ENCODE measurements around the gene MRPL32. TPM values are rescaled to one million over a fixed set of nuclear protein-coding genes. Genes with fewer than 3 reads are reported as not detected.

Gene MRPL32
- total and polyA plus RNA-seq, 4 experiments from 2014 or later = 42.5 to 53.3 (median 48.8) TPM

- ChIA-PET CTCF (ENCODE audit: partially characterized antibody) (no interaction called here), POLR2A (ENCODE audit: partially characterized antibody) (no interaction called here)
- no peaks in the 10 kb centered on the region for H3K27me3 ChIP-seq (ENCODE audit: insufficient read depth, low read length)
- H3K27ac Mint-ChIP-seq = peak overlapping the region in 1 of 7 donors; percentile 4
- peaks cover 2 to 9% (median 6%) of the 10 kb centered on the region in 8 donors for H3K9me3 Mint-ChIP-seq
- no peaks in the 10 kb centered on the region for H3K4me1 ChIP-seq (ENCODE audit: insufficient read depth, low read length)
- no peak for DNase-seq
- no peaks in the 10 kb centered on the region for H3K9me3 ChIP-seq (ENCODE audit: control insufficient read depth in 1 of 2, low read length in 2 of 2)
- H3K27me3 Mint-ChIP-seq = peaks cover 3 to 10% of the 10 kb centered on the region in 2 donors
- H3K4me3 Mint-ChIP-seq = no peak overlapping the region
- no peak overlapping the region for H3K27ac ChIP-seq (ENCODE audit: low read depth, low read length)
- H3K36me3 Mint-ChIP-seq = peaks cover 2 to 5% of the 10 kb centered on the region in 2 donors
- intact Hi-C loops (cut with micrococcal nuclease) = no loop called here
- H3K4me3 ChIP-seq (ENCODE audit: low read length in 2 of 2) = no peak overlapping the region
- H3K36me3 ChIP-seq (ENCODE audit: insufficient read depth, low read length) = no peaks in the 10 kb centered on the region
- H3K4me1 Mint-ChIP-seq = peaks cover 0 to 2% (median 0%) of the 10 kb centered on the region in 4 donors
These were observed 31.3 kb upstream of the MRPL32 start for GRCh38 chr7:42900842-42901241.

DNA sequence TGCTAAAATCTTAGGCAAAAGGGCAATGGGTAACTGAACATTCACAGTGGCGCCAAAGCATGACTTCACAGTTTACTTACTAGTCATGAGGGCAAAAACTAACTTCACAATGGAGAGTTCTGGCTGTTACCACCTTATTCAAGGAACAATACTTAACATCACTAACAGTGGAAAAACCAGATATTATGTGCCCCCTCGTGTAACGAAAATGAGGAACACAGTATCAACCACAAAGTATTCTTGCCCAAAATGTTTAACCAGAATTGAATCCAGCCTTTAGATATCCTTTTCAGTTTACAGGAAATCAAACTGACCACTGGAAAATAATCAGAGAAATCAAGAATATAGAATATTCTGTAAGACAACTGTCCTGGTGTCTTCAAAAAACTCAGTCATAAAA is 29.8 kb upstream of the MRPL32 start:
- Histone ChIP-seq H3K36me3 (ENCODE audit: insufficient read depth, low read length) (no peaks in the 10 kb centered on the region), H3K27me3 (ENCODE audit: insufficient read depth, low read length) (no peaks in the 10 kb centered on the region), H3K4me3 (ENCODE audit: low read length in 2 of 2) (no peak overlapping the region), H3K27ac (ENCODE audit: low read depth, low read length) (no peak overlapping the region), H3K9me3 (ENCODE audit: control insufficient read depth in 1 of 2, low read length in 2 of 2) (no peaks in the 10 kb centered on the region), H3K4me1 (ENCODE audit: insufficient read depth, low read length) (no peaks in the 10 kb centered on the region)
- Mint-ChIP-seq H3K4me3 (no peak overlapping the region), H3K36me3 (peaks cover 0 to 4% of the 10 kb centered on the region in 2 donors), H3K27me3 (peaks cover 0 to 5% of the 10 kb centered on the region in 2 donors), H3K4me1 (no peaks in the 10 kb centered on the region), H3K27ac (no peak overlapping the region), H3K9me3 (peaks cover 0 to 3% (median 0%) of the 10 kb centered on the region in 8 donors)
- POLR2A ChIA-PET (ENCODE audit: partially characterized antibody) = no interaction called here
- no peak for DNase-seq
- CTCF ChIA-PET (ENCODE audit: partially characterized antibody) = no interaction called here
- intact Hi-C loops (cut with micrococcal nuclease) = no loop called here

- H3K4me3 ChIP-seq (ENCODE audit: low read length in 2 of 2) = no peak overlapping the region
- peaks cover 5% of the 10 kb centered on the region in 2 donors for H3K36me3 Mint-ChIP-seq
- ChIA-PET POLR2A (ENCODE audit: partially characterized antibody) (no interaction called here), CTCF (ENCODE audit: partially characterized antibody) (interaction anchor here (0.8 kb wide), 1 partner anchor 30 kb away, joined by 3 read pairs; no protein-coding TSS in a partner anchor)
- H3K27ac Mint-ChIP-seq = no peak overlapping the region
- no peaks in the 10 kb centered on the region for H3K27me3 ChIP-seq (ENCODE audit: insufficient read depth, low read length)
- no peak overlapping the region for H3K27ac ChIP-seq (ENCODE audit: low read depth, low read length)
- intact Hi-C loops (cut with micrococcal nuclease) = no loop called here
- H3K4me1 Mint-ChIP-seq = peaks cover 11 to 22% (median 14%) of the 10 kb centered on the region in 4 donors
- H3K4me1 ChIP-seq (ENCODE audit: insufficient read depth, low read length) = peaks cover 15% of the 10 kb centered on the region
- no peak overlapping the region for H3K4me3 Mint-ChIP-seq
- H3K9me3 Mint-ChIP-seq = no peaks in the 10 kb centered on the region
- no peaks in the 10 kb centered on the region for H3K27me3 Mint-ChIP-seq
- no peak for DNase-seq
- no peaks in the 10 kb centered on the region for H3K9me3 ChIP-seq (ENCODE audit: control insufficient read depth in 1 of 2, low read length in 2 of 2)
- no peaks in the 10 kb centered on the region for H3K36me3 ChIP-seq (ENCODE audit: insufficient read depth, low read length)
These were observed 26.0 kb upstream of the MRPL32 start for GRCh38 chr7:42906181-42906580.

DNA sequence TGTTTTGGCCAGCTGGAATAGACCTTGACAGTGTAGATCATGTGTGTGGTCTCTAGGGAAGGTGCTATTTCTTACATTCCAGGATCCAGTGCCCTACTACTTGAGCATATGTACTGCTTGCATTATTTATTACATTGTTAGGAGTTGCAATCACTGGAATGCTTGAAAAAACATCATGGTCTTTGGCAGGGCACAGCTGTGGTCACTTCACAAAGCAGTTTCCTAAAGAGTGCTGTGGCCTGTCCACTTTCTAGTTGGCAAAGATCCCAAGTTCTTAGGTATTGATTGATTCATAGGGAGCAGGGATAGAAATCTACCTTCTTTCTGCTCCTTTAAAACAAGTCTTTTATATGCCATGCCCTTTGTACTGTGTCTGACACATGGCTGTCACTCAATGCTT is 24.9 kb upstream of the MRPL32 start:
- no peaks in the 10 kb centered on the region for H3K27me3 ChIP-seq (ENCODE audit: insufficient read depth, low read length)
- Mint-ChIP-seq H3K9me3 (no peaks in the 10 kb centered on the region), H3K36me3 (peaks cover 5% of the 10 kb centered on the region in 2 donors), H3K27me3 (no peaks in the 10 kb centered on the region), H3K27ac (no peak overlapping the region), H3K4me1 (peaks cover 13 to 31% (median 21%) of the 10 kb centered on the region in 4 donors), H3K4me3 (no peak overlapping the region)
- no peak for DNase-seq
- no peak overlapping the region for H3K27ac ChIP-seq (ENCODE audit: low read depth, low read length)
- intact Hi-C loops (cut with micrococcal nuclease) = no loop called here
- H3K4me1 ChIP-seq (ENCODE audit: insufficient read depth, low read length) = peaks cover 18% of the 10 kb centered on the region
- H3K9me3 ChIP-seq (ENCODE audit: control insufficient read depth in 1 of 2, low read length in 2 of 2) = no peaks in the 10 kb centered on the region
- ChIA-PET CTCF (ENCODE audit: partially characterized antibody) (interaction anchor here (2.2 kb wide), 1 partner anchor 34 kb away, joined by 9 read pairs; no protein-coding TSS in a partner anchor), POLR2A (ENCODE audit: partially characterized antibody) (no interaction called here)
- no peaks in the 10 kb centered on the region for H3K36me3 ChIP-seq (ENCODE audit: insufficient read depth, low read length)
- H3K4me3 ChIP-seq (ENCODE audit: low read length in 2 of 2) = no peak overlapping the region

DNA sequence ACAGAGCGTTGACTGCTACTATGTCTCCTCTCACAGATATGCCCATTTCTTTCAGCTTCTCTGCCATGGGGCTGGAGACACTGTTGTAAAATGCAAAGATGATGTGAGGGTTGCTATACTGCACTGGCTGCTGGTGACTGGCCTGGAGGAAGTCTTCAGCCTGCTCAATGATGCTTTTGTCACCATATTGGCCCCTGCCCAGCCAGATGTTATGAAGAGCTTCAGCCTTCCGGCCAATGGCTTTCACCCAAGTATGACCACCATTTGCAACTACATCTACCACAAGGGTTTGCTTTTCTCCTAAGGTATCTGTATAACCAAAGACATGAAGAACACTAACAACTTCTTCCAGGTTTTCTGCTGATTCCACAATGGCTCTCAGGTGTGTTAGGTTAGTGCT is 21.9 kb upstream of the MRPL32 start:
- Histone ChIP-seq H3K27me3 (ENCODE audit: insufficient read depth, low read length) (no peaks in the 10 kb centered on the region), H3K4me1 (ENCODE audit: insufficient read depth, low read length) (peaks cover 24% of the 10 kb centered on the region), H3K9me3 (ENCODE audit: control insufficient read depth in 1 of 2, low read length in 2 of 2) (no peaks in the 10 kb centered on the region), H3K36me3 (ENCODE audit: insufficient read depth, low read length) (no peaks in the 10 kb centered on the region), H3K4me3 (ENCODE audit: low read length in 2 of 2) (no peak overlapping the region), H3K27ac (ENCODE audit: low read depth, low read length) (no peak overlapping the region)
- no peaks in the 10 kb centered on the region for H3K27me3 Mint-ChIP-seq
- H3K36me3 Mint-ChIP-seq = peaks cover 5 to 7% of the 10 kb centered on the region in 2 donors
- peak overlapping the region in 6 of 8 donors; percentile 8 to 97 (median 91) for H3K4me3 Mint-ChIP-seq
- no peak for DNase-seq
- peaks cover 13 to 36% (median 24%) of the 10 kb centered on the region in 4 donors for H3K4me1 Mint-ChIP-seq
- ChIA-PET POLR2A (ENCODE audit: partially characterized antibody) (interaction anchor here (4.4 kb wide), 1 partner anchor 22 kb away, joined by 70 read pairs; the partner anchor contains the start of genes MRPL32 and PSMA2), CTCF (ENCODE audit: partially characterized antibody) (interaction anchor here (0.8 to 1.2 kb wide), 3 partner anchors 22 to 389 kb away, joined by 3 read pairs; partner anchors contain the start of genes MRPL32 and PSMA2)
- H3K27ac Mint-ChIP-seq = peak overlapping the region in 3 of 7 donors; percentile 63 to 89 (median 77)
- intact Hi-C loops (cut with micrococcal nuclease) = no loop called here
- H3K9me3 Mint-ChIP-seq = no peaks in the 10 kb centered on the region

DNA sequence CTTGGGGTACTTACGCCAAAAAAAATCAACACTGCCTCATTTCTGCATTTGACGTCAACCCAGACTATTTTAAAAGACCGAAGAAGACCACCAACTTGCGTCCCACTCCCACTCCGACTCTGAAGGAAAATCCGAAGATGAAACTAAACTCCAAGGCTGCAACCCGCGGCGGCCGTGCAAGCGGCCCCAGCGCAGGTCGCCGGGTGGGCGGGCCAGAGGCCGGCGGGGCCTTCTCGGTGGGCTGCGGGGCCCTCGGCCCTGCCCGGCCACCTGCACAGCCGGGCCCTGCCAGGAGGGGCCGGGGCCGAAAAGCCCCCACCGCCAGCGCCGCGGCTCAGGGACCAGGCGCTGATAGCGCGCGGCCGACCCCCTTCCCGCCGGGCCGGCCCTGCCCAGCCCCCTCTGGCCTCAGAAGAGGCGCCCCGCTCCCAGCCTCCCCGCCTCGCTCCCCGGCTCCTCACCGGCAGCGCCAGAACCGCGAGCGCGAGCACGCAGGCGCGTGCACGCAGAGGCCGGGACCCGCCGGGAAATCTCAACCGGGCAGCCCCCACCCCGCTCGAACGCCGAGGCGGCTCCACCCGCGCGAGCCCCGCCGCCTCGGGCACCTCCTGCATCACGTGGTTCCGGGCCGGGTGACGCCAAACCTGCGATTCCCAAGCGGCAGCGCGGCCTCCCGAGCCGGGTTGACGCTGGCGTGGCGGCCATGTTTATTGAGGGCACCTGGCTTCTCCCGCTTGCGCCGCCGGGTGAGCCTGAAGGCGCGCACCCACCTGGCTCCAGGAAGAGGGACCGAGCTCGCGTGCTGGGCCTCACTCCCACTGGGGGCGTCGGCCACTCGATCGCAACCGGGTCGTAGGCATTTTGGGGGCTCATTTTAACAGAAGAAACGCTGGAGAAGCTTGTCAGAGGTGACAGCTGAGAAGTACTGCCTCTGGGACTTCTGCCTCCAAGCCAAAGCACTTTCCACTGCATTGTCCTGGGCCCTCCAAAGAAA is 20.4 kb upstream of the MRPL32 start, which contains the start of gene C7orf25:
C7orf25 (minus strand) TSS at position 617 of the 994 bp plus-strand sequence. CDS start 1,170 bp downstream, outside the sequence.
- H3K4me1 ChIP-seq (ENCODE audit: insufficient read depth, low read length) = peaks cover 24% of the 10 kb centered on the region
- peak; percentile 95 to 96 (median 95) for DNase-seq
- peak within 1 kb of the TSS; percentile 62 for H3K27ac ChIP-seq (ENCODE audit: low read depth, low read length)
- Mint-ChIP-seq H3K4me3 (peak within 1 kb of the TSS; percentile 90 to 97 (median 94)), H3K36me3 (peaks cover 9 to 19% of the 10 kb centered on the region in 2 donors), H3K27ac (peak within 1 kb of the TSS; percentile 89 to 96 (median 94)), H3K4me1 (peaks cover 13 to 36% (median 24%) of the 10 kb centered on the region in 4 donors), H3K27me3 (no peaks in the 10 kb centered on the region), H3K9me3 (no peaks in the 10 kb centered on the region)
- intact Hi-C loops (cut with micrococcal nuclease) = loop anchor here (1.0 kb wide), 2 partner anchors 21 to 23 kb away; partner anchors contain the start of genes MRPL32 and PSMA2
- ChIA-PET POLR2A (ENCODE audit: partially characterized antibody) (interaction anchor here (0.6 to 4.4 kb wide), 4 partner anchors 11 to 30 kb away, joined by 3 to 70 read pairs (median 3); partner anchors contain the start of genes MRPL32 and PSMA2), CTCF (ENCODE audit: partially characterized antibody) (interaction anchor here (0.9 to 1.2 kb wide), 3 partner anchors 18 to 29 kb away, joined by 3 to 11 read pairs (median 3); no protein-coding TSS in a partner anchor)
- no peaks in the 10 kb centered on the region for H3K27me3 ChIP-seq (ENCODE audit: insufficient read depth, low read length)
- H3K4me3 ChIP-seq (ENCODE audit: low read length in 2 of 2) = peak within 1 kb of the TSS; percentile 33 to 67
- no peaks in the 10 kb centered on the region for H3K9me3 ChIP-seq (ENCODE audit: control insufficient read depth in 1 of 2, low read length in 2 of 2)
- H3K36me3 ChIP-seq (ENCODE audit: insufficient read depth, low read length) = no peaks in the 10 kb centered on the region

DNA sequence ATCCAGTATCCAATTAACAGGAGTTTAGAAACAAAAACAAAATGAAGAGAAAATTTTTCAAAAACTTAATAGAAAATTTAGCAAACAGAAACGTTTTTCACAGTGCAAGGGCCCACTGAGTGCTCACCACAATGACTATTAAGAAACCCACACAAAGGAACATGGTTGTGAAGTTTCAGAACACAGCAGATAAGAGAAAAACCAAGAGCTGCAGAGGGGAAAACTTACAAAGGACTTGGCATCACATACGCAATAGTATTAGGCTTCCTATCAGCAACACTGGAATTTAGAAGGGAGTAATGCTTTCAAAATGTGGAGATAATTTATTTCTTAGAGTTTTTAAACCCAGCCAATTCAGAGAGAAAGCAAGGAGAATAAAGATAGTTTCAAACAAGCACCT is 18.6 kb upstream of the MRPL32 start:
- intact Hi-C loops (cut with micrococcal nuclease) = no loop called here
- Histone ChIP-seq H3K27ac (ENCODE audit: low read depth, low read length) (no peak overlapping the region), H3K4me3 (ENCODE audit: low read length in 2 of 2) (no peak overlapping the region), H3K9me3 (ENCODE audit: control insufficient read depth in 1 of 2, low read length in 2 of 2) (no peaks in the 10 kb centered on the region), H3K27me3 (ENCODE audit: insufficient read depth, low read length) (no peaks in the 10 kb centered on the region), H3K4me1 (ENCODE audit: insufficient read depth, low read length) (peaks cover 16% of the 10 kb centered on the region), H3K36me3 (ENCODE audit: insufficient read depth, low read length) (no peaks in the 10 kb centered on the region)
- no peak overlapping the region for H3K4me3 Mint-ChIP-seq
- H3K9me3 Mint-ChIP-seq = no peaks in the 10 kb centered on the region
- no peak for DNase-seq
- CTCF ChIA-PET (ENCODE audit: partially characterized antibody) = no interaction called here
- no peaks in the 10 kb centered on the region for H3K27me3 Mint-ChIP-seq
- peak overlapping the region in 2 of 7 donors; percentile 37 to 40 for H3K27ac Mint-ChIP-seq
- H3K36me3 Mint-ChIP-seq = peaks cover 9 to 34% of the 10 kb centered on the region in 2 donors
- peaks cover 8 to 27% (median 22%) of the 10 kb centered on the region in 4 donors for H3K4me1 Mint-ChIP-seq
- POLR2A ChIA-PET (ENCODE audit: partially characterized antibody) = interaction anchor here (4.4 kb wide), 1 partner anchor 19 kb away, joined by 70 read pairs; the partner anchor contains the start of genes MRPL32 and PSMA2

All from CD4-positive, alpha-beta memory T cell (primary cell).